ENCODE measurements around the gene OR14K1.
"Not testable (repeated sequence)": the region's sequence is repeated elsewhere in the genome, so short reads cannot be mapped to it uniquely, and the experiment has no call there.

OR14K1 gene

GRCh38 chr1:247740721-247741120, 2.3 kb downstream of the OR14K1 start:
- H3K36me3 ChIP-seq (replicated peaks), result no peaks in the 10 kb centered on the region
- TF ChIP-seq, protein P1, sequence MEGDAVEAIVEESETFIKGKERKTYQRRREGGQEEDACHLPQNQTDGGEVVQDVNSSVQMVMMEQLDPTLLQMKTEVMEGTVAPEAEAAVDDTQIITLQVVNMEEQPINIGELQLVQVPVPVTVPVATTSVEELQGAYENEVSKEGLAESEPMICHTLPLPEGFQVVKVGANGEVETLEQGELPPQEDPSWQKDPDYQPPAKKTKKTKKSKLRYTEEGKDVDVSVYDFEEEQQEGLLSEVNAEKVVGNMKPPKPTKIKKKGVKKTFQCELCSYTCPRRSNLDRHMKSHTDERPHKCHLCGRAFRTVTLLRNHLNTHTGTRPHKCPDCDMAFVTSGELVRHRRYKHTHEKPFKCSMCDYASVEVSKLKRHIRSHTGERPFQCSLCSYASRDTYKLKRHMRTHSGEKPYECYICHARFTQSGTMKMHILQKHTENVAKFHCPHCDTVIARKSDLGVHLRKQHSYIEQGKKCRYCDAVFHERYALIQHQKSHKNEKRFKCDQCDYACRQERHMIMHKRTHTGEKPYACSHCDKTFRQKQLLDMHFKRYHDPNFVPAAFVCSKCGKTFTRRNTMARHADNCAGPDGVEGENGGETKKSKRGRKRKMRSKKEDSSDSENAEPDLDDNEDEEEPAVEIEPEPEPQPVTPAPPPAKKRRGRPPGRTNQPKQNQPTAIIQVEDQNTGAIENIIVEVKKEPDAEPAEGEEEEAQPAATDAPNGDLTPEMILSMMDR (IDR thresholded peaks at IDR 0.05; ENCODE audit: low read depth, low read length, missing control alignments), result no peak
- no peak overlapping the region for H3K27ac ChIP-seq
- H3K4me3 ChIP-seq (ENCODE audit: low read depth, low read length), result no peak overlapping the region
- no peak for DNase-seq
- in situ Hi-C loops (cut with HindIII; ENCODE audit: low pct_ligation_motif_present, low sequenced_read_pairs), result no loop called here
- H3K27me3 ChIP-seq (replicated peaks), result no peaks in the 10 kb centered on the region

DNA sequence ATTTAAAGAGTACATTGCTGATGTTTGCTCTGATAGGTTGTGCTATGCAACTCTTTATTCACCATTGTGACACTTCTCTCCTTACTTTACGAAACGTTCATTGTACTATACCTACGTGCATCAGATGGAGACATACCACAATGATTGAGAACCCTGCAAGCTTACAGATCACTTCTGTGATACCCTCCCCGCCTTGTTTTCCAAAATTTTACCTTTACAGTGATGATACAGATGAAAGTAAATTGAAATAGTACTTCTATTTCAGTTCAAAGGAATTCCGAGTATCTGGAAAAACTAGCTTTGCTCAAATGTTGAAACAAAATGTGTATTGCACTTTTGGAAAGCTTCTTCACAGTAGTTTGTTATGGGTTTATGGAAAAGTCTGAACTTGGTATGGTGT, 3.3 kb downstream of the OR14K1 start:
- TF ChIP-seq, protein P1 (IDR thresholded peaks at IDR 0.05; ENCODE audit: low read depth, low read length, missing control alignments), result no peak
- in situ Hi-C loops (cut with HindIII; ENCODE audit: low pct_ligation_motif_present, low sequenced_read_pairs), result no loop called here
- Histone ChIP-seq H3K27me3 (replicated peaks) (no peaks in the 10 kb centered on the region), H3K4me3 (ENCODE audit: low read depth, low read length) (no peak overlapping the region), H3K27ac (no peak overlapping the region), H3K36me3 (replicated peaks) (no peaks in the 10 kb centered on the region)
- DNase-seq, result no peak

GRCh38 chr1:247742215-247742760, 3.9 kb downstream of the OR14K1 start:
- H3K36me3 ChIP-seq (replicated peaks); H3K4me3 ChIP-seq (ENCODE audit: low read depth, low read length); H3K27ac ChIP-seq; H3K27me3 ChIP-seq (replicated peaks); in situ Hi-C loops (cut with HindIII; ENCODE audit: low pct_ligation_motif_present, low sequenced_read_pairs): not testable (repeated sequence)
- peak; percentile 35 for DNase-seq

- DNase-seq, result no peak
- in situ Hi-C loops (cut with HindIII; ENCODE audit: low pct_ligation_motif_present, low sequenced_read_pairs), result no loop called here
Measured at GRCh38 chr1:247746391-247746935, 8.0 kb downstream of the OR14K1 start.

GRCh38 chr1:247747616-247748015, 9.2 kb downstream of the OR14K1 start:
- DNase-seq, result no peak
- Histone ChIP-seq H3K36me3 (replicated peaks) (no peaks in the 10 kb centered on the region), H3K4me3 (ENCODE audit: low read depth, low read length) (no peak overlapping the region), H3K27me3 (replicated peaks) (no peaks in the 10 kb centered on the region), H3K27ac (no peak overlapping the region)
- in situ Hi-C loops (cut with HindIII; ENCODE audit: low pct_ligation_motif_present, low sequenced_read_pairs), result no loop called here
- TF ChIP-seq, protein P1 (IDR thresholded peaks at IDR 0.05; ENCODE audit: low read depth, low read length, missing control alignments), result no peak

More at GRCh38 chr1:247746391-247746935, 8.0 kb downstream of the OR14K1 start:
- no peak overlapping the region for H3K27ac ChIP-seq
- no peak overlapping the region for H3K4me3 ChIP-seq (ENCODE audit: low read depth, low read length)
- no peaks in the 10 kb centered on the region for H3K36me3 ChIP-seq (replicated peaks)
- no peaks in the 10 kb centered on the region for H3K27me3 ChIP-seq (replicated peaks)
- TF ChIP-seq, protein P1 (IDR thresholded peaks at IDR 0.05; ENCODE audit: low read depth, low read length, missing control alignments), result no peak

GRCh38 chr1:247748041-247748440, 9.6 kb downstream of the OR14K1 start, which contains the start of gene OR14A2:
OR14A2 (minus strand) TSS chr1:247748141.
- no peak for DNase-seq
- in situ Hi-C loops (cut with HindIII; ENCODE audit: low pct_ligation_motif_present, low sequenced_read_pairs), result no loop called here
- Histone ChIP-seq H3K4me3 (ENCODE audit: low read depth, low read length) (no peak within 1 kb of the TSS), H3K27ac (no peak within 1 kb of the TSS), H3K27me3 (replicated peaks) (no peaks in the 10 kb centered on the region), H3K36me3 (replicated peaks) (no peaks in the 10 kb centered on the region)
- TF ChIP-seq, protein P1 (IDR thresholded peaks at IDR 0.05; ENCODE audit: low read depth, low read length, missing control alignments), result no peak
